ENCODE measurements around the gene FAM171A1.

The FAM171A1 gene

DNA sequence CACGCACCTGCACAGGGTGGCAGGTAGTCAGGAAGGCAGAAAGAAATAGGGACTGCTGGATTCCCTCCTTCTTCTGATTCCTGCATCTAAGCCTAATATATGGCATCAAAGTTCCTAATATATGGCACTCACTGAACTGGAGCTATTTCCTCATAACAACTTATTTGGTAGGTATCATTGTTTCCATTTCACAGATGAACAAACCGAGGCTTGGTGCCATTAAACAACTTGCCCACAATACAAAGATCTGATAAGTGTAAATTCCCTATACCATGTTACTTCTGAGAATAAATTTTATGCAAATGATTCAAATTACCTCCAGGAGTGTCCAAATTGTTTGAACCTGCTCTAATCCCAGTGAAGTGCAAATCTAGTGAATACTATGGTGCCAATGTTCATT, 2.1 kb upstream of the FAM171A1 start:
- ATAC-seq: no peak

GRCh38 chr10:15370212-15370855, 755 bp downstream of the FAM171A1 start:
- peak in 1 of 2 donors; percentile 8 for ATAC-seq

GRCh38 chr10:15369256-15370211, 1.6 kb downstream of the FAM171A1 start:
- no peak for ATAC-seq

GRCh38 chr10:15368101-15368855, 2.8 kb downstream of the FAM171A1 start:
- ATAC-seq: no peak

- ATAC-seq: no peak
Observed at GRCh38 chr10:15367296-15368085, 3.6 kb downstream of the FAM171A1 start.

DNA sequence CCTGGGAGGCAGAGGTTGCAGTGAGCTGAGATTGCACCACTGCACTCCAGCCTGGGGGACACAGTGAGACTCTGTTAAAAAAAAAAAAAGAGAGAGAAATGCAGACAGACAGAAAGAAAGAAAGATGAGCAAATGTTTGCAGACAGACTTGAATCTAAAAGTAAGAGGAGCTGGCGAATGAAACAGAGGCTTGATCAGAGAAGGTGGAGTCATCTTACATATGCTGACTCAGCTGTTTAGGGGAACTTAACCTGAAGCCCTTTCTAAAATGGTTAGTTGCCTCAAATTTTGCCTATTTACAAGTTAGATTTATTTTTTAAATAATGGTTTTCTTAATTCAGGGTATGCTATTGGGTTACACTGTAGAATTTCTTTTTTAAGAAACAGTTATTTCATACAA, 5.4 kb downstream of the FAM171A1 start:
- no peak for ATAC-seq

DNA sequence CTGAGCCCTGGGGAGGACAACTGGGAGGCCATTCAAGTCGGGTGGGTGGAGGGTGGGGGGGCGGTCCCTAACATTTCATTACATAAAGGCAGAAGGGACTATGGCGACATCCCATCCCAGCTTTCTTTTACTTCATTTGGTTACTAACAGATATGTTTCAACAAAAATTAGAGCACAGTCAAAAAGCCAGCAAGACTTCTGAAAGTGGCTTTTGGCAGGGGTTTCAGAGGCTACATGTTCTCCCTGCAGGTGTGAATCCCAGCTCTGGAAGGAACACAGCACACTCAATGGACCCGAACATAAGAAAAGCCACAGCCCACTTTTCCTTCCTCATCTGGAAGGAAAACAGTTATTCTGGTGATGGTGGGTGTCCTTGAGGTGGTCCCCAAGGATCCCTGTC, 7.1 kb downstream of the FAM171A1 start:
- ATAC-seq: no peak

DNA sequence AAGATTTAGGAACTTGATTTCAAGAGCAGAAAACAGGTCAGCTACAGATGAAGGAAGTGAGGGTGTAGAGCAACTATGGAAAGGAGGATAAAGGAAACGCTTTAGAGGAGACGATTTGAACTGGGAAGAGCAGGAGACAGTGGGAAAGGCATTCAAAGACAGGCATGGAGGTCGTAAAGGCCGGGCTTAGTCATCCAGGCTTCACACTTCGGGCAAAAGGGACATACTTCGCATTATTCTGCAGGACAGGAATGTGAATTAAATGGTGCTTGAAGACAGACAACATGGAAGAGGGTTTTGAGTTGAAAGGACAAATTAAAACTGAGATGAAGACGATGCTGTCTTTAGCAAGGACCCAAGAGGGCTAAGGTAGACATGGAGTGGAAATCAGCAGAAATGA, 8.1 kb downstream of the FAM171A1 start:
- ATAC-seq: no peak

DNA sequence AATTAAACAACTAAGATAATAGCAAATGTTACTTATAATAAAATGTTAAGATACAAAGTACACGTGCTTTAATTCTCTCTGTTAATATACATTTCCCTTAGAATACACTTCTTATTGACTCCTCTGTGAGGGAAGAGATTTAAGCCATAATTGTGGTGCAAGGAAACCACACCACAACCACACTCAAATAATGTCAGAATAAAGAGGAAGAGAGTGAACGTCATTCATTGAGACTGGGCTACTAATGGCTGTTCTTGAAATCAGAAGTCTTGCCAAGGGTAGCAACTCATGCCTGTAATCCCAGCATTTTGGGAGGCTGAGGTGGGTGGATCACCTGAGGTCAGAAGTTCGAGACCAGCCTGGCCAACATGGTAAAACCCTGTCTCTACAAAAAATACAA, 10.0 kb downstream of the FAM171A1 start:
- no peak for ATAC-seq

DNA sequence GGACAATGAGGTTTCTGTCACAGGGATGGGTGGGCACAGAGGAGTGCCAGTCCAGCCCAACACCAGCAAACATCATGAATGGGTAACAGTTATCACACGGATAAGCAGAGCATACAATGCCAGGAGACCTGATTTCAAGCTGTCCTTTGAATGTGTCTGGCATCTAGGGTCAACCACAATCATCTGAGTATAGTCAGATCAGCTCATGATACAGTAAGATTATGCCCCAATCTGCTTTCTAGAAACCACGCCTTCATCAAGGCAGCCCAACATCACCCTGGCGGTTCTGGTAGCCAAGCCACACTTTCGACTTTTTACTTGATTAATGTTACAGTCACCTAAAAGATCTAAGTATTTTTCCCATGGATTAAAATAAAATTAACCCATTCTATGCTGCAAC, 10.5 kb downstream of the FAM171A1 start:
- ATAC-seq: no peak

DNA sequence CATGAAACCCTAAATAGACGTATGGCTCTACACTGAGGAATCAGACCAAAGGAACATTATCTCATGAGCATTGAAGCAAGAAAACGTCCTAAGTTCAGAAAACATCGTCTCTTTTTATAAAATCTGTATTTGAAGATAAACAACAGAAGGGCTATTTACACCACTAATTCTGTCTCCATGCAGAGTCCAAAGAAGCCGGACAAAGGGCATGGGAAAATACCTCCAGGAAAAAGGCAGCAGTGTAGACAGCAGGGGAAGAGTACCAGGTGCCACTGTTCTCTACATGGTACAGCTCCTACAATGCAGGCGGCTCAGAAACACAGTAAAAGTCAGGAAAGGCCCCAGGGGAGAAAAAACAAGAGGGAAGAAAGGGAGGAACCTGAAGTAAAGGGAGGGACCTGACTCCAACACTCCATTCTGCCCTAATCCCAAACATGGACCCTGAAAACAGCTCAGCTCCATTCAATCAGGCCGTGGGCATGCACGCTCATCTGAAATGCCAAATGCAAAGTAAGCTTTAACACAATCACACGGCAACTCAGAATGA, 17.5 kb downstream of the FAM171A1 start:
- no peak for ATAC-seq

DNA sequence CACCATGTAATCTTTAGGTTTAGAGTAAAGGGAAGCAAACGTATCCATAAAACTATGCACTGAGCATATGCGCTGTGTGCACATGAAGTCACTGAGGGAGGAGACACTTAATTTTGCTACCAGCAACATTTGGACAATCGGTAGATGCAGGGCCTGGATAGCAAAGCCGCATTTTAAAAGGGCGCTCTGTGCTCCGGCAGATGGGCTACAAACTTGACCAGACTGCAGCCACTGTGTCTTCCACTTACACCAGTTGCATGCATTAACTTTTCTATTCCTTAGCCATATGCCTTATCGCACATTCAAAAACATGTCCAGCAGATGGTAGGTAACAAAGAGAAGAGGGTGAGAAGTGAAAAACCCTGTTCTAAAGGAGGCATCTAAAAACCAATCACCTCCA, 18.3 kb downstream of the FAM171A1 start:
- ATAC-seq: no peak

DNA sequence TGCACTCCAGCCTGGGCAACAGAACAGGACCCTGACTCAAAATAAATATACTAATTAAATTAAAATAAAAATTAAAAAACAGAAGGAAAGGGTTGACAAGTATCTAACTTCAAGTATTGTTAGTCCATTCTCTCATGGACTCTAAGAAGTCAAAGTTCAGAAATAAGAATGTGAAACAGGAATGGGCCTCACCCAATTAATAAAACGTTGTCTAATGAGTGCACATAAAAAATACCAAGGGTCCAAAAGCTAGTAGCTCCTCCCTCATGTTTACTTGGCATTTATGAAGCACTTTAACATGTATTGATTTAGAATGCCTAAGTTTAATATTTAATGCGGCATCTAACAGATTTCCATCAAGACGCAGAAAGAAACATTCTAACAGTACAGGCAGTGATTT, 18.9 kb downstream of the FAM171A1 start:
- ATAC-seq: no peak

DNA sequence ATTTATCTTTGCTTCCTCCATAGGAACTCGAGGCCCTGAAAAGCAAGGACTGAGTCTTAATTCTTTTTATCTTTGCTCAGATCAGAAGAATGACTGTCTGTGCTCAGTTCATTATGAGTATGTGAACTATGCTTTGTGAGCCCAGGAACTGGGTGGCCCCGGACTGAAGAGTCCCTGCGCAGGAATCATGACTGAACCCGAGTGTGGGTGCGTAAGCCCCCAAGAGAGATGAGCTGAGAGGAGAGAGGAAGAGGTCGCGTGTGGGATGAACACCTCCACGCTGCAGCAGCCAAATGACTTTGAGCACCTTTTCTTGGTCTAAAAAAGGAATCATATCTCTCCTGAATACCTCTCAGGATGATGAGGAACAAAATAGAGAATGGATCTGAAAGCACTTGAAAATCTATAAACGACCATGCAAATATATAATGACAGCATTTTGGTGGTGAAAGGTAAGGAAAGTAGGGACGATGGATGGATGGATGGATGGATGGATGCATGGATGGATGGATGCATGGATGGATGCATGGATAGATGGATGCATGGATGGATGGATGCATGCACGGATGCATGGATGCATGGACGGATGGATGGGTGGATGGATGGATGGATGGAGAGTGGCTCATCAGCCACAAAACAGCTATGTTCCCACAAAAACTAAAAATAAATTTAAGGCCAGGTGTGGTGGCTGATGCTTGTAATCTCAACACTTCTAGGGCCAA, 19.8 kb downstream of the FAM171A1 start:
- no peak for ATAC-seq

DNA sequence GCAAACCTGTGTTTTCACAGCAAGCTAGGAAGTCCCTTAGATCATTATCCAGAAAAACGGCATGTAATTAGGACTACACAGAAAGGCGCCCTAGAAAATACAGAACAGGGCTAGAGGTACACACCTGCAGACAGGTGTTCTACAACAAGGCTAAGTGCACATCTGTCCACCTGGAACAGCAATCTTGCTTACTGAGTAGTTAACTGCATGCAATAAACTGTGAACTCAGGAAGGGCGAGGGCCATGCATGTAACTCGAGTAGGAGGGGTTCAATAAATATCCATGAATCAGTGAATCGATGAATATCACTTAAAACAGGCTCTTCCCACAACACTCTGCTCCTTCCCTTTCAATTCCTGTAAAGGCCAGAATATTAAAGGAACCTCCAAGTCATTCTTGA, 22.0 kb downstream of the FAM171A1 start:
- no peak for ATAC-seq

DNA sequence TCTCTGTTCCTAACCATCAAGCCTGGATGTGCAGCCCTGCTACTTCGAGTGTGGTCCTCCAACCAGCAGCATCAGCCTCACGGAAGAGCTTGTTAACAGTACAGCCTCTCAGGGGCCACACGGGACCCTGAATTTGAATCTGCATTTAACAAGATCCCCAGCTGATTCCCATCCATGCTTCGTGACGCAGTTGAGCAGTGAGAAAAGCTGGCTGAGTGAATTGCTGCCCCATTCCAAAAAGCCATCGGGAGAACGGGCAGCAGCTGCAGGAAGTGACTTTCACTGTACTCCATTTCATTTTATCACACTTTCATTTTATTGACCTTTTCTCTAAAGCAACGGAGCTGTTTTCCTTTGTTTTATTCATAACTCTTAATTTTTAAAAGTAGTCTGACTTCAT, 22.5 kb downstream of the FAM171A1 start:
- no peak for ATAC-seq

- no peak for ATAC-seq
Observed at GRCh38 chr10:15347150-15347549, 23.9 kb downstream of the FAM171A1 start.

- ATAC-seq: no peak
Observed at GRCh38 chr10:15346440-15347141, 24.5 kb downstream of the FAM171A1 start.

- ATAC-seq: no peak
Observed at GRCh38 chr10:15345450-15345849, 25.6 kb downstream of the FAM171A1 start.

DNA sequence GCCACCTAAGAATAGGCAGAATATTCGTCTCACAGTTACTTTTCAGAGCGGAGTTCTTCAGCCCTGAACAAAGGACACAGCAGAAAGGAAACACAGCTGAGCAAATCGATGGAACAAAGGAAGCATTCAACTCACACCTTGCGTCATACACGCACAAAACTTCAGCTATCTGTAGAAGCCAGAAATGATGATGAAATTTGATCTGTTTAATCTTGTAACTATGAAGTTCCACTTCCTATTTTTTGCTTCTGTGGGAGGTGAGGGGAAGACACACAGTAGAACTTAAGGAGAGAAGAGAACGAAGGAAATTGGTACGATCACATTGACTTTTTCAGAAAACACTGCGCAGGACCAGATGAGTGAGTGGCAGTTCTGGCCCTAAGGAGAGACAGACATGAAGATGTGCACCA, 26.2 kb downstream of the FAM171A1 start:
- no peak for ATAC-seq
